Neuronal stem cell (in vitro differentiated cells): Measurements from ENCODE around the gene TMEM163.

Source experiments
- DNase-seq: peaks from one replicate; pipeline ENCODE4 v3.0.0-alpha.2; 2013; ENCODE audit warnings: low spot score
- H2AFZ ChIP-seq: one replicate; pipeline ENCODE4 v1.6.1; 2013; ENCODE audit warnings: mild to moderate bottlenecking, low read length, inconsistent platforms
- H2AK5ac ChIP-seq: 2 replicates; pipeline ENCODE4 v1.6.1; 2013; ENCODE audit warnings: low read depth, mild to moderate bottlenecking, inconsistent platforms, low read length, moderate library complexity, mixed read lengths
- H2BK120ac ChIP-seq: 2 replicates; pipeline ENCODE4 v1.6.1; 2013; ENCODE audit warnings: low read depth, mild to moderate bottlenecking, inconsistent platforms, low read length, moderate library complexity, mixed read lengths
- H2BK12ac ChIP-seq: one replicate; pipeline ENCODE4 v1.6.1; 2013; ENCODE audit warnings: low read length, inconsistent platforms
- H2BK15ac ChIP-seq: 2 replicates; pipeline ENCODE4 v1.6.1; 2013; ENCODE audit warnings: mild to moderate bottlenecking, low read length, inconsistent platforms, mixed read lengths
- H2BK5ac ChIP-seq: one replicate; pipeline ENCODE4 v1.6.1; 2013; ENCODE audit warnings: inconsistent platforms, mild to moderate bottlenecking, low read length, moderate library complexity
- H3K14ac ChIP-seq: one replicate; pipeline ENCODE4 v1.6.1; 2013; ENCODE audit warnings: low read length, inconsistent platforms
- H3K18ac ChIP-seq: 2 replicates; pipeline ENCODE4 v1.6.1; 2013; ENCODE audit warnings: low read length, inconsistent platforms
- H3K23ac ChIP-seq: 2 replicates; pipeline ENCODE4 v1.6.1; 2013; ENCODE audit warnings: low read depth, mild to moderate bottlenecking, mixed read lengths, low read length, inconsistent platforms; ENCODE audit not compliant: poor library complexity
- H3K27ac ChIP-seq: replicated peaks from 3 replicates; pipeline ENCODE4 v1.5.1; 2013; ENCODE audit warnings: low read length, inconsistent platforms
- H3K27me3 ChIP-seq, 3 experiments: 2 replicates each; pipeline ENCODE4 v1.6.1; 2013; ENCODE audit warnings: low read length in 3 of 3, mild to moderate bottlenecking in 2 of 3, inconsistent platforms in 1 of 3, low read depth in 1 of 3, mixed read lengths in 1 of 3, moderate library complexity in 1 of 3; ENCODE audit not compliant: control insufficient read depth in 3 of 3, insufficient read depth in 3 of 3
- H3K36me3 ChIP-seq, 2 donors: replicated peaks in 1 of 2; 2 replicates each; pipeline ENCODE4 v1.6.1; 2013; ENCODE audit warnings: low read length in 2 of 2; ENCODE audit not compliant: control insufficient read depth in 2 of 2, insufficient read depth in 2 of 2
- H3K4ac ChIP-seq: 2 replicates; pipeline ENCODE4 v1.6.1; 2013; ENCODE audit warnings: inconsistent platforms, mild to moderate bottlenecking, low read length, moderate library complexity
- H3K4me1 ChIP-seq, 2 donors: 1 replicate in 1 of 2; 2 replicates in 1 of 2; pipeline ENCODE4 v1.6.1; 2013; ENCODE audit warnings: low read length in 2 of 2, low read depth in 1 of 2; ENCODE audit not compliant: control insufficient read depth in 2 of 2, insufficient read depth in 1 of 2
- H3K4me2 ChIP-seq: one replicate; pipeline ENCODE4 v1.6.1; 2013; ENCODE audit warnings: mild to moderate bottlenecking, low read length, inconsistent platforms; ENCODE audit not compliant: insufficient read depth, poor library complexity, severe bottlenecking
- H3K4me3 ChIP-seq, 2 donors: 2 replicates each; pipeline ENCODE4 v1.5.1; 2013; ENCODE audit warnings: low read length in 2 of 2, mild to moderate bottlenecking in 2 of 2, inconsistent platforms in 1 of 2, moderate library complexity in 1 of 2
- H3K79me1 ChIP-seq: one replicate; pipeline ENCODE4 v1.6.1; 2013; ENCODE audit warnings: low read depth, mild to moderate bottlenecking, inconsistent platforms, low read length, moderate library complexity
- H3K9ac ChIP-seq: one replicate; pipeline ENCODE4 v1.6.1; 2013; ENCODE audit warnings: mild to moderate bottlenecking, low read depth, low read length, inconsistent platforms; ENCODE audit not compliant: poor library complexity
- H3K9me3 ChIP-seq, 2 donors: replicated peaks in 1 of 2; 2 replicates each; pipeline versions ENCODE3 to v1.6.1; 2013; ENCODE audit warnings: low read length in 2 of 2, mild to moderate bottlenecking in 2 of 2, inconsistent platforms in 1 of 2, low read depth in 1 of 2, mixed read lengths in 1 of 2, moderate library complexity in 1 of 2; ENCODE audit not compliant: control insufficient read depth in 2 of 2, insufficient read depth in 1 of 2
- H4K8ac ChIP-seq: one replicate; pipeline ENCODE4 v1.6.1; 2013; ENCODE audit warnings: low read depth, mild to moderate bottlenecking, inconsistent platforms, low read length, moderate library complexity
- H4K91ac ChIP-seq: one replicate; pipeline ENCODE4 v1.6.1; 2013; ENCODE audit warnings: low read length, low read depth, mild to moderate bottlenecking, inconsistent platforms; ENCODE audit not compliant: poor library complexity
- WGBS, 2 donors: extraction: QIAGEN DNeasy Blood & Tissue Kit; methylation state at CpG; one replicate each; pipeline ENCODE4 v1.1.7; 2013; ENCODE audit warnings: missing lambda C conversion rate in 2 of 2, mixed read lengths in 1 of 2; ENCODE audit not compliant: insufficient read length in 2 of 2, insufficient replicate concordance in 1 of 2; ENCODE audit errors: extremely low coverage in 2 of 2; 5-methylcytosine and 5-hydroxymethylcytosine counted together

The TMEM163 gene

DNA sequence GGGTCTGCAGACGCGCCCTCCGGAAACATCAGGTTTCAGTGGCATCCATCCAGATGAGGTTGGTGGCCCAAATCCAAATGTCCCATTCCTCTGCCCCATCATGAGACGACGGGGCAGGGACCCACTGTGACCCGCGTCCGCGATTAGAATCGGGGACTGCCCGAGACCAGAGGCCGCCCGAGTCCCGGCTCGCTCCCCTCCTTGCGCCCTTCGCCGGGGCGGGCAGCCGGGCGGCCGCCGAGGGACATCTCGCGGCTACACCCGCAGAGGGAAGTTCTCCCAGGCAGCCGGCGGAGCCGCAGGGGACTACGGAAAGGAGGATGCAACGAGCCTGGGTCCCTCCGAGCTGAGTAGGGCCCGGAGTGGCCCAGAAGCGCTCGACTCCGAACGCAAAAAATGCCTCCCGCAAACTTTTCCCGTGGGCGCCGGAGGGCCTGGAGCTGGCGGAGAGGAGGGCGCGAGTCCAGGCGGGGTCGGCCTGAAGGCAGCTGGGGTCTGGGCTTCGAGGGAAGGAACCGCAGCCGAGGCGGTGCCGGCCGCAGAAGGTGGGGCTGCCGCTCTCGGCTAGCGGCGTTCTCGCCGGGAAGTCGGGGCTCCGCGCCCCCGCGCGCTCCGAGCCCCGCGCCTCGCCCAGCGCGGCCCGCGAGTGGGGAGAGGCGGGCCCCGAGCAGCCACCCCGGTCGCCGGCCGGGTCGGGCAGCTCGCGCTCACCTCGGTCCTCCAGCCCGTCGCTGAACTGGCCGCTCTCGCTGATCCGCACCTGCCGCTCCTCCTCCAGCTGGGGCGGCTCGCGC is 580 bp downstream of the TMEM163 start:
- peak overlapping the region; percentile 85 for H3K4me2 ChIP-seq
- peaks cover 0 to 3% of the 10 kb centered on the region in 2 donors for H3K9me3 ChIP-seq
- H2BK120ac ChIP-seq, result no peak overlapping the region
- peaks cover 0 to 83% (median 32%) of the 10 kb centered on the region in 3 experiments for H3K27me3 ChIP-seq
- H4K8ac ChIP-seq, result no peak overlapping the region
- H3K9ac ChIP-seq, result peak overlapping the region; percentile 90
- no peak overlapping the region for H3K27ac ChIP-seq
- peak overlapping the region; percentile 85 for H2AFZ ChIP-seq
- H3K4ac ChIP-seq, result no peak overlapping the region
- H3K14ac ChIP-seq, result no peak overlapping the region
- H3K4me1 ChIP-seq, result peaks cover 0 to 3% of the 10 kb centered on the region in 2 donors
- no CpG with 5 or more reads among the region's 91 CpGs for WGBS, 2 donors
- H2BK12ac ChIP-seq, result peak overlapping the region; percentile 63
- no peak overlapping the region for H2BK5ac ChIP-seq
- H3K23ac ChIP-seq, result peak overlapping the region; percentile 16
- no peak overlapping the region for H4K91ac ChIP-seq
- peak overlapping the region; percentile 57 for H2AK5ac ChIP-seq
- DNase-seq, result peak; percentile 27
- H3K18ac ChIP-seq, result peak overlapping the region; percentile 96
- peaks cover 2% of the 10 kb centered on the region for H3K79me1 ChIP-seq
- peak overlapping the region in 1 of 2 donors; percentile 84 for H3K4me3 ChIP-seq
- peak overlapping the region; percentile 42 for H2BK15ac ChIP-seq
- no peaks in the 10 kb centered on the region for H3K36me3 ChIP-seq

DNA sequence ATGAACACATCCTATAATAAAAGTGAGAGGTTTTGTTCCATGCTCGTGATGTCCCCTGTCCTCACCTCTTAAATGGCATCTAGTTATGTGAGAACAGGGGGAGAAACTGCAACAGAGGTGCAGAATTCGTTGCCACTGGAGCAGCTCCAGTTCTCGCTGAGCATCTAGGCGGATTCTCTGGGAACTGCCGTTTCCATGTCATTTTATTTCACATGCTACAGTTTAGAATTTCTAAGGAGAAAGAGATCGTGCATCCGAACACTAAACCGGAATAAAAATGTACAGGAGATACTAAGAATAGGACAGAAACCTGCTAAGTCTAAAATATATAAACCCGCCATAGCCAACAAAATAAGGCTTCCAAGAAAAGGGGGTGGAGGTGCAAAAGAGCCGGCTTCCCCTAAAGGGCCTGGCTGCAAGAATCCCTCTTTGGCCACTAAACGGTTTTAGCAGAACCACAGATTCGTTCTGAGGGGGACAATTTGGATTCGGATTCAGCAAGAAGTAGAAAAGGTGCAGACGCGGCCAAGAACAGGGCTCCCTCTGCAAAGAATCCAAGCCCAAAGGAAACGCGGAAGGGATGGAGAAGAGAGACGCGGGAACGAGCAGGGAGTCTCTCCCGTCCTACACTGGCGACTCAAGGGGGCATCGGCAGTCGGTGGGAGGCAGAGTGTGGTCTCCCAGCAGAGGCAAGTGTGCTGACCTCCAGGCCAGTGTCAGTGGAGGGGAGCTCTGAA is 1.3 kb downstream of the TMEM163 start:
- H3K4me3 ChIP-seq, result peak overlapping the region in 1 of 2 donors; percentile 84
- H4K8ac ChIP-seq, result no peak overlapping the region
- peak; percentile 21 for DNase-seq

DNA sequence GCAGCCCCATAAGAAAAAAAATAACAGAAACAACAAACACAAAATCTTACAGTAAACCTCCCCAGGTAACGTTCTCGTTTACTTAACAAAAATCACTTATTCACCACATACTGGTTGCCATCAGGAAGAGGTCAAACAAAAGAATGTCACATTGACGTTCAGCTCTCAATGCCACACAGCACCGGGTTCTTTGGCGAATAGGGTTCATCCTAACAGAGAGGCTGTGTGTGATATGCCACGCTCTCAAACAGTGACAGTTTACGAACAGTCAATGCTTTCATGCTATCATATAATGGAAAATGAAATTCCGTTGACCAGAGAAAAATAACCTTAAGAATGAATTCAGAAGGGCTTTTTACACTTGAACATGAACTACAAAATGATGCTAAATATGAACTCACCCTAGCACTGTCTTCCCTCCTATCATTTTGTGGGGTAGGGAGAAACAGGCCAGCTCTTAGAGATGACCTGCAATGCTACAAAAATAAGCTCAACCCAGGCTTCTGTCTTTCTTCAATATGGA is 2.0 kb downstream of the TMEM163 start:
- no peak overlapping the region for H4K8ac ChIP-seq
- DNase-seq, result no peak
- no peak overlapping the region for H3K27ac ChIP-seq
- H2BK15ac ChIP-seq, result no peak overlapping the region
- peaks cover 2% of the 10 kb centered on the region for H3K79me1 ChIP-seq
- H3K23ac ChIP-seq, result no peak overlapping the region
- no peak overlapping the region for H2AK5ac ChIP-seq
- no peak overlapping the region for H2BK5ac ChIP-seq
- no peak overlapping the region for H3K4me2 ChIP-seq
- H3K36me3 ChIP-seq, result no peaks in the 10 kb centered on the region
- peaks cover 0 to 3% of the 10 kb centered on the region in 2 donors for H3K9me3 ChIP-seq
- H2BK120ac ChIP-seq, result no peak overlapping the region
- H3K9ac ChIP-seq, result no peak overlapping the region
- no peak overlapping the region for H3K4ac ChIP-seq
- H4K91ac ChIP-seq, result no peak overlapping the region
- H2AFZ ChIP-seq, result no peak overlapping the region
- 100% methylated on average over 2 of the region's 8 CpGs; no CpG with 5 or more reads in 1 of the 2 donors for WGBS, 2 donors
- no peak overlapping the region for H3K14ac ChIP-seq
- peaks cover 0 to 89% (median 32%) of the 10 kb centered on the region in 3 experiments for H3K27me3 ChIP-seq
- no peak overlapping the region for H2BK12ac ChIP-seq
- H3K18ac ChIP-seq, result no peak overlapping the region
- no peak overlapping the region for H3K4me3 ChIP-seq
- H3K4me1 ChIP-seq, result peaks cover 0 to 3% of the 10 kb centered on the region in 2 donors

More for the DNA sequence above, 1.3 kb downstream of the TMEM163 start:
- Histone ChIP-seq H2BK15ac (peak overlapping the region; percentile 42), H2AK5ac (peak overlapping the region; percentile 57), H3K9ac (peak overlapping the region; percentile 90), H3K14ac (peak overlapping the region; percentile 25), H4K91ac (no peak overlapping the region), H3K9me3 (peaks cover 0 to 3% of the 10 kb centered on the region in 2 donors), H2BK12ac (no peak overlapping the region), H2AFZ (peak overlapping the region; percentile 85), H2BK120ac (no peak overlapping the region), H3K79me1 (peaks cover 2% of the 10 kb centered on the region), H3K18ac (peak overlapping the region; percentile 69), H3K4me2 (peak overlapping the region; percentile 85), H3K36me3 (no peaks in the 10 kb centered on the region), H3K27me3 (peaks cover 0 to 91% (median 32%) of the 10 kb centered on the region in 3 experiments), H3K27ac (no peak overlapping the region), H2BK5ac (no peak overlapping the region), H3K4ac (no peak overlapping the region), H3K23ac (no peak overlapping the region), H3K4me1 (peaks cover 0 to 3% of the 10 kb centered on the region in 2 donors)
- no CpG with 5 or more reads among the region's 24 CpGs for WGBS, 2 donors
